ENCODE data around the gene NBPF1.
A peak's percentile ranks its signal among the peaks of the same experiment; 100 is the strongest.
"Not testable (repeated sequence)": the region's sequence is repeated elsewhere in the genome, so short reads cannot be mapped to it uniquely, and the experiment has no call there.

Gene NBPF1

DNA sequence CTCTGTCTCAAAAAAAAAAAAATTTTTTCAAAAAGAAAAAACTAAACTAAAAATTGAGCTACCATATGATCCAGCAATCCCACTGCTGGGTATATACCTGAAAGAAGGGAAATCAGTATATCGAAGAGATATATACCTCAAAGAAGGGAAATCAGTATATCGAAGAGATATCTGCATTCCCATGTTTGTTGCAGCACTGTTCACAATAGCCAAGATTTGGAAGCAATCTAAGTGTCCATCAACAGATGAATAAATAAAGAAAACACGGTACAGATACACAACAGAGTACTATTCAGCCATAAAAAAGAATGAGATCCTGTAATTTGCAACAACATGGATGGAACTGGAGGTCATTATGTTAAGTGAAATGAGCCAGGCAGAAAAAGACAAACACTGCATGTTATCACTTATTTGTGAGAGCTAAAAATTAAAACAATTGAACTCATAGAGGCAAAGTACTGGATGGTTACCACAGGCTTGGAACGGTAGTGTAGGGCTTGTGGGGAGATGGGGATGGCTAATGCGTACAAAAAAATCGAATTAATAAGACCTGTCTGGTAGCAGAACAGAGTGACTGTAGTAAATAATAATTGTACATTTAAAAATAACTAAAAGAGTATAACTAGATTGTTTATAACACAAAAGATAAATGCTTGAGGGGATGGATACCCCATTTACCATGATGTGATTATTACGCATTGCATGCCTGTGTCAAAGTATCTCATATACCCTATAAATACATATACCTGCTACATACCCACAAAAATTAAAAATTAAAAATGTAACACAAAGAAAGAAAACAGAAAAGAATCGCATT lies 28.0 kb upstream of the NBPF1 start:
- DNase-seq = peak; percentile 15

DNA sequence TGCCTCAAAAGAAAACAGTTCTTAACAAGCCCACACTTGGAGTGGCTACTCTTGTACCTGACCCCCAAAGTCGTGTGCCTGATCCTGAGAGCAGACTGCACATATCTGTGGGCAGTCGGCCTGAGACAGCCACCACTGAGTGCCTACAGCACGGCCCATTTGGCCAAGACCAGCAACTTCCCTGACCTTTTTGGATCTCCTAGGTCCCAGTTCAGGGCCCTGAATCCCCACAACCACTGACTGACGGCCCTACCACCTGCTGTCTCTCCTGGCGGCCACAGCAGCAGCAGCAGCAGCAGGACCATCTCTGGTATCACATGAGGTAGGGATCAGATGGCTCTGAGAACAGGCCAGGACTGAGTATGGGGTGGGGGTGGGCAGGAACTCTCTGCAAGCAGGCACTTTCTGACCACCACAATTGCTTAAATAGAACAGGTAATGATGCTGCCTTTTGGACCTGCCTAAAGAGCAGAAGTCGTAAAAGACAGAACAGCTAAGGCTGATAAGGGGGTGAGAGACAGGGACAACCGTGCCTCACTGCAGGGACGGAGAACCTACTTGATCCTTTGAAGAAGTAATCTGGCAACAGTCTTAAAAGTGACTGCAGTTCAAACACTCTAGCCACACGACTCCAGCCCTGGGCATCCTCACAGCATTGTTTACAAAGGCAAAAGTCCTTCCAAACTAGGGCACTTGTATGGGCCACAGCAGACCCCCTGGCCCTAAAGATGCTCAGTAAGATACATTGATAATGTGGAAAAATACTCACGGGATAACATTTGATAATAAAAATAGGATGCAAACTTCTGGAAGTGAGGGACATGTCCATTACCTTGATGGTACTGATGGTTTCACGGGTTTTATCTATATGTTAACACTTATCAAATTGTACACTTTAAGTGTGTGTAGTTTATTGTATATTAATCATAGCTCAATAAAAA lies 26.0 kb upstream of the NBPF1 start:
- peak; percentile 76 for DNase-seq

DNA sequence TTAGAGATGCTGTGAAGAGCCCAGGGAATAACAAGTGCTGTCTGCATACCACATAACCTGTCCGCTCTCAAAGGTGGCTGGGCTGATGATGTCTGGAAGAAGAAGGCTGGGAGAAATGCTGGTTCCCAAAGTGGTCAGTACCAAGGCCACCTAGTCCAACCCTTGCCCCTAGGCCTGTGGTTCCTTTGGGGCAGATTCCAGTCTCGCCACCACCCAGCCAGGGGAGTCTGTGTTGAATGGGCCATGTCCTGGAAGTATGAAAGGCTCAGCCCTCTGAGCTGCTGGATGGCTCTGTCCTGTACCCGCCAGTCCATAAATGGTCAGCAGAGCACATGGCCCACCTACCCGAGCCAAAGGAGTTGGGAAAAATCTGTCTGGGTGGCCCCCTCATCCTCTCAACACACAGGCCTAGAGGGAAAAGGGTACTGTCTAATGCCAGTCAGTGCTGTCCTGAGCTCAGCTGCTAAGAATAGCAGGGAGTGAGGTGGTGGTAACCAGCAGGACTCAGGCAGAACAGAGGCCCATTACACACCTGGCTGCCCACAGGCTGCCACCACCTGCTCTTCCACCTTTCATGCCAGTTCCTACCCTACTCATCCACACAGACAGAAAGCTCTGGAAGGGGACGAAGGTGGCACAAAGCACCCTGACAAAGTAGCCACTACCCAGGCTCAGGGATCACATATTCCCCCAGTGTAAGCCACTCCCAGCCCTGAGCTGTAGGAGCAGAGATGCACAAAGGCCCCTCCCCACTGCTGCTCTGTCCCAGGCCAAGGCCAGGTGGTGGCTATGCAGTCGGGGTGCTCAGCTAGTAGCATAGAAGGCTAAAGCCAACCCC lies 24.8 kb upstream of the NBPF1 start:
- peak; percentile 59 for DNase-seq

DNA sequence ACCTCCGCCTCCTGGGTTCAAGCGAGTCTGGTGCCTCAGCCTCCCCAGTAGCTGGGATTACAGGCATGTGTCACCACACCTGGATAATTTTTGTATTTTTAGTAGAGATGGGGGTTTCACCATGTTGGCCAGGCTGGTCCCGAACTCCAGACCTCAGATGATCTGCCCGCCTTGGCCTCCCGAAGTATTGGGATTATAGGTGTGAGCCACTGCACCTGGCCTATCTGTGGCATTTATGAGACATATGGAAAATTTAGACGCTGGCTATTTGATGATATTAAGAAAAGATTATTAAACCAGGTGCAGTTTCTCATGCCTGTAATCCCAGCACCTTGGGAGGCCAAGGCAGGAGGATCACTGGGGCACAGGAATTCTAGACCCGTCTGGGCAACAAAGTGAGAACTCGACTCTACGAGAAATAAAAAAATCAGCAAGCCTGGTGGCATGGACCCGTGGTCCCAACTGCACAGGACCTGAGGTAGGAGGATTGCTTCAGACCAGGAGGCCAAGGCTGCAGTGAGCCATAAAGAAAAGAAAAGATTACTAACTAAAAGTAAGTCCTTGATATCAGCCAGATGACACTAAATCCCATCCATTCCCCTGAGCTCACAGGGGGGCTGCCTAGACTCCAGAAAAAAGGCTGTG lies 23.3 kb upstream of the NBPF1 start:
- DNase-seq = peak; percentile 59

DNA sequence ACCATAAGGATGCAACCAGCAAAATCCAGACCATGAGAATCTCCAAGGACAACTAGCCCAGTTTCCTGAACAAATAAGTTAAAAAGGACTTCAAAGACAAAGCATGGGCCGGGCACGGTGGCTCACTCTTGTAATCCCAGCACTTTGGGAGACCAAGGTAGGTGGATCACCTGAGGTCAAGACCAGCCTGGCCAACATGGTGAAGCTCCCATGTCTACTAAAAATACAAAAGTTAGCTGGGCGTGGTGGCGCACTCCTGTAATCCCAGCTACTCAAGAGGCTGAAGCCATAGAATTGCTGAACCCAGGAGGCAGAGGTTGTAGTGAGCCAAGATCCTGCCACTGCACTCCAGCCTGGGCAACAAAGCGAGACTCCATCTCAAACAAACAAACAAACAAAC lies 22.6 kb upstream of the NBPF1 start:
- peak; percentile 54 for DNase-seq

DNA sequence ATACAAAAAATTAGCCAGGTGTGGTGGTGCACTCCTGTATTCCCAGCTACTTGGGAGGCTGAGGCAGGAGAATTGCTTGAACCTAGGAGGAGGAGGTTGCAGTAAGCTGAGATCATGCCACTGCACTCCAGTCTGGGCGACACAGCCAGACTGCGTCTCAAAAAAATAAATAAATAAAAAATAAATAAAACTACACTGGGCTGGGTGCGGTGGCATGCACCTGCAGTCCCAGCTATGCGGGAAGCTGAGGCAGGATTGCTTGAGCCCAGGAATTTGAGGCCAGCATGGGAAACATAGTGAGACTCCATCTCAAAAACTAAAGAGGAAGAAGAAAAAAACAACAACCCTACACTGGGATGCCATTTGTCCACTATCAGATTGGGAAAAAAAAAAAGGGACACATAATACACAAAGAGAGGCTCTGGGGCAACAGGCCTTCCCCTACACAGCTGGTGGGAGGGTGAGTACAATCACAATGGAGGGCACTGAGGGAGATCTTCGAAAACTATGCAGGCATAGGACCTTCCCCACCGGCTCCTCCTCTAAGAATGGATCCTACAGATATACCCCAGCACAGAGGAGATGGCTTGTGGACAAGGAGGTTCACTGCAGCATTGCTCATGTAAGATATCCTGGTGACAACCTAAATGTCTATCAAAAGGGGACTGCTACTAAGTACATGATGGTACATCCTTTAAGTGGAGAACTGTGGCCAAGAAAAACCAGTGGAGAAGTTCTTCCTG lies 20.3 kb upstream of the NBPF1 start:
- DNase-seq = peak; percentile 51

DNA sequence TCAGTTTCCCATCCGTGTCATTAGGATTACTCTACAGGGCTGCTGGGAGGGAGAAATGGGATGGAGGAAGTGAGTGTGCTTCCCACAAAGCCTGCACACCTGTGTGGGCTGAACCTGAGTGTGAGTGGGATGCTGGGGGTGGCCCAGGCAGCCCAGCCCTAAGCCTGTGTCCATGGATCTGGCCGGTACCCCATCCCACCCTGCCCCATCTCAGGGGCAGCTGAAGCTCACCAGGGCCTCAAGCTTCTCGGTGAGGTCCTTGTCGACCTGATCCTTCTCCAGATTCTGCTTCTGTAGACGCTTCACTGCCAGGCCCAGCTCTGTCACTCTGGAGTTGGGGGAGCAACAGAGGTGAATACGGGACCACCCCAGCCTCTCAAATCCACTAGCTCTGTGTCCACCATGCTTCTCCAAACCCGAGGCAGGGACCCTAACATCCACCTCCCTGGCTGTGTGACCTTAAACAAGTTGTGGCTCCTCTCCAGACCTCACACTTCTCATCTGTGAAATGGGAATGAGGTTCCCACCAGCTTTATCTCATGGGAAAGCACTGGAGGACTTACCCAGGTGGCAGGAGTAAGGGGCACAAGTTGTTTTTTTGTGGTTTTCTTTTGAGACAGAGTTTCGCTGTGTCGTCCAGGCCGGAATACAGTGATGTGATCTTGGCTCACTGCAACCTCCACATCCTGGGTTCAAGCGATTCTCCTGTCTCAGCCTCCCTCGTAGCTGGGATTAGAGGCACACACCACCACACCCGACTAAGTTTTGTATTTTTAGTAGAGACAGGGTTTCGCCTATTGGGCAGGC lies 18.9 kb upstream of the NBPF1 start:
- peak; percentile 62 for DNase-seq

DNA sequence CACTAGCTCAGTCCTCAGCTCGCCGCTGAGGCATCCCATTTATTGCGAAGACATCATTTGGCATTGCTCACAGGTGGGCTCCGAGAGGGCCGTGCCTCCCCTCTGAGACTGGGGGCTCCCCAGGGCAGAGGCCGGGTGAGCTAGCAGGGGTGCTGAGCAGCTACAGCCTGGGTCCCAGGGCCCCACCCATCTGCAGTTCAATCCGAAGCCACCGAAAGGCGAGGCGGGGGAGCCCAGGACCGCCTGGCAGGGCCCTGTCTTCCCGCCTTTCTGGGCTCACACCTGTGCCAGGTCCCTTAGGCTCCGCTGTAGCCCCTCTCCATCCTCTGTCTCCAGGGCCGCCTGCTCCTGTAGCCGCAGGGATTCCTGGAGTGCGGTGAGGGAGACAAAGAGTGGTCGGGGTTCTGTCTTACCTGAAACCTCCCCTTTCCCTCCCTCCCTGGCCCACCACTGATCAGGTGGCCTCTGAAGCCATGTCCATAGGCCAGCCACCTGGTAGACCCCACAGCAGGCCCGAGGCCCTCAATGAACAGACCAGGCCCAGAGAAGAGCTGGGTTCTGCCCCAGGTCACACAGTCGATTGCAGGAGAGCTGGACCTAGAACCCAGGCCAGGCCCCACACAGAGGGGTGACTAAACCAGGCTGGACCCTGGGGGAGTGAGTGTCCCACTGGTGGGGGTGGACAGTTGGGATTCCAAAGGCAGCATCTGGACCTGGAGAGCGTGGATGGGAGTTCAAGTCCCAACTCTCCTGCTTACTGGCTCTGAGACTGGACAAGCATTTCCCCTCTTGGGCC lies 18.1 kb upstream of the NBPF1 start:
- peak; percentile 71 for DNase-seq

DNA sequence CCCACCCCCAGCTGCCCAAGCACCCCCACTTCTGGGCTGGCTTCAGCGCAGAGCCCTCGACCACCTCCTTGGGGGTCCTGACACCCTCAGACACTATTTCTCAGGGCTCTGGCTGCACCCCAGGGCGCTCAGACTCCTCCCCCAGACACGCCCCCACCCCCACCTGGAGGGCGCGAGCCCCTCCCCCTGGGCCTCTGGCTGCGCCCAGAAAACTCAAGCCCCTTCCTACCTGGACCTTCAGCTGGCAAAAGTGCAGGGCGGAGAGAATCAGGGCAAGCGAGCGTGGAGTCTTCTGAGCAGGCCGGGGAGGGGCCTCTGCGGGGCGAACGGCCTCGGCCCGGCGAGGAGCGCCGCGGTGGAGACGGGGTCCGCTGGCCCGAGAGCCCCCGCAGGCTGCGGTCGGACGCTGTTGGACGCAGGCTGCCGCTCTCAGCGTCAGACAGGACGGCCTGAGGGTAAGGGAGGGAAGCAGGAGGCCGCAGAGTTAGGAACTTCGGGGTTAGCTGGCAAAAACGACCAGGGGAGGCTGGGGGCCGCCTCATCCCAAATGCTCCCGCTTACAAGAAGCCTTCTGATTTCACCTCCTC lies 17.4 kb upstream of the NBPF1 start:
- DNase-seq = peak; percentile 67

DNA sequence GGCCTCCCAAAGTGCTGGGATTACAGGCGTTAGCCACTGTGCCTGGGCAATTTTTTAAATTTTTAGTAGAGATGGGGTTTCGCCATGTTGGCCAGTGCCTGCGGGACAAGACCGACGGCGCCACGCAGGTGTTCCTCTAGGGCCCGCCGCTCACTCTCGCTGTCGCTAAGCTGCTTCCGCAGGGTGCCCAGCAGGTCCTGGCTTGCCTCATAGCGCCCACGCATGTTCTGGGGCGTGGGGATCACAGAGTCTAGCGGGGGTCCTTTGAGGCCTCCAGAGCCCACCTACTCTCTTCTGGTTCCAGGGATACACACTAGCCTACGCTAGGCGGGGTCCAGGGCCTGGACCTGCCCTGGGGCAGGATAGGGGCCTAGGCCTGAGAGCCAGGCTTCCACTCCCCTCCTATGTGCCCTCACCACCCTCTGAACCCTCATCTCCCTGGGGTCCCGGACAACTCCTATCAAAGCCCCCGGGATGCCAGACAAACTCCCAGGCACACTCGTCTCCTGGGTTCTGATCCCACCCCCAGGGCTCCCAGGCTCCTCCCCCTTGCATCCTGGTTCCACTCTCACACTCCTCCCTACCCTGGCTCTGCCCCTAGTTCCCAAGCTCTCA lies 16.7 kb upstream of the NBPF1 start:
- DNase-seq = peak; percentile 64

DNA sequence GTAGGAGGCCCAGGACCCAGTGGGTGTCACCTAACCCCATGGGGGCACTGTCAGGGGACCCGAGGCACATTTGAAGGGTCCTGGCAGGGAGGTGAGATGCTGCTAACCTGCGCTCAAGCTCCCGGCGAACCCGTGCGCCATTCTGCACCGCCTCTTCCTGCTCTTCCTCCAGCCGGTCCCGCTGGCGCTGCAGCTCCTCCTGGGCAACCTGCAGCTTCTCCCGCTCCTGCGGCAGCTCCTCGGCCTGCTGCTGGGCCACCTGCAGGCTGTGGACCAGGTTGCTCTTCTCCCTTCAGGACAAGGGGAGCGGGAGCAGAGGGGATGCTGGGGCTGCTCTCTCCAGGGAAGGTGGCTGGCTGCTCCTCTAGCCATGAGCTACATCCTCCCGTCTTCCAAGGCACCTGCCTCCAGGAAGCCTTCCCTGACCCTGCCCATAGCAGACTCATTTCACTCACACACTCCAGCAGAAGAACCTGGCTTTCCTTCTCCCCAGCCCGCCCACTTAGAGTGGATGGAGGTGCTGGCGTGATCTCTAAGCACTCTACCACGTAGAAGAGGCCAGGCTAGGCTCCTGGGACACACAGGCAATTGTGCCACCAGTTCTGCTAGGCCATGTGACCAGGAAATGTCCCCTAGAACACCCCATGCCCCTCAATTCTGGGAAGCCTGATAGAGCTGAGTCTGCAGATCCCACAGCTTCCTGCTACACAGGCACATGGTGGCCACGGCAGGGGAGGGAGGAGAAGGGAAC lies 15.2 kb upstream of the NBPF1 start:
- DNase-seq = peak; percentile 77

DNA sequence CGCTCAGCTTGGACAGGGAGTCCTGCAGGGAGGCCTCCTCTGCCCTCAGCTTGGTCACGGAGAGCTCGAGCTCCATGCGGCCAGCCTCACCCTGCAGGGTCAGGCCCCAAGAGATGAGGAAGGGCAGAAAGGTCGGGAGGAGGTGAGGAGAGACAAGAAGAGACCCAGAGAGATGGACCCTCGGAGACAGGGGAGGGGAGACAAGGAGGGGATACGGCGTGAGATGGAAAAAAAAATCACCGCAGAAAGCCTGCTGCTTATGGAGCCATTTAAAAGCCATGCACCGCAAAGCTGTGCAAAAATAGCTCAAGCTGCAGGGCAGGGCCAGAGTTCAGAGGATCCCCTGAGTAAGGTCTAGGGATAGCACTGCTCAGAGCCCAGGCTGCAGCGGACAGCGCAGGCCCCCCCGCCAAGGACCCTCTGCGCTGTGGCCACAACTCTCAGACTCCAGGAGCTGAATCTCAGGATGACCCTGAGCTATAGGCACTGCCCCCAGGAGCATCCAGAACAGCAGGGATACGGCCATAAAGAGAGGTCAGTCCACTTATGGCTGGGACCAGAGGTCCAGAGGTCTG lies 13.1 kb upstream of the NBPF1 start:
- DNase-seq = not testable (repeated sequence)

DNA sequence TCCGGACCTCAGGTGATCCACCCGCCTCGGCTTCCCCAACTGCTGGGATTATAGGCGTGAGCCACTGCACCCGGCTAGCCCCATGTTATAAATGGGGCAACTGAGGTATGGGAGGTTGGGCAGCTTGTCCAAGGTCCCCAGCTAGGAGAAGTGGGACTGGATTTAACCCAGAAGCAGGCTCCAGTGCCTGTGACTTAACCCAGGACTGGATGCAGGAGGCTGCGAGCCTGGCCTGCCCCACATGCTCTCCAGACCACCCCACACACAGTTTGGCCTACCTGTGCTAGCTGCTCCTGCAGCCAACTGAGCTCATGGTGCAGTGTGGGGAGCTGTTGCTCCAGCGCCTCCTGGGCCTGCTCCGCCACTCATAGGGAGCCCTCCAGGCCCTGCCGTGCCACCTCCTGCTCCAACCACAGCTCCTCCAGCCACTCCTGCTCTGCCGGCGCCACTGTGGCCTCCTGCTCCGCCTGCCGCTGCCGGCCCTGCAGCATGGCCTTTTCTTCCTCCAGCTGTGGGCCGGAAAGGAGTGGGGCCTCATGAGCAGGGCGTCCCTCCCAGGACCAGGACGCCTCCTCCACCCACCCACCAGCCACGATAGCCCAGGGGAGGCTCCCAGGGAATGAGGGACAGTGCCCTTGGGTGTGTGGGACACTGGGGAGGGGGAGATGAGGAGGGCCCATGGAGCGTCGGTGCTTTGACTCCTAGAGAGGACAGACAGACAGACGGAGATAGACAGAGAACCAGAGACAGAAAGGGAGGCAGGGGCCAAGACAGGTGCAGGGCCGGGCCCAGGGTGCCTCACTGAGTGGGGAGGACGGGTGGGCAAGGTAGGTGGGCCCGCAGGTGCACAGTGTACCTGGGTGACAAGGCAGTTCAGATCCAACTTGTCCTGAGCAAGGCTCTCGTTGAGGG lies 12.4 kb upstream of the NBPF1 start:
- DNase-seq = peak; percentile 77

DNA sequence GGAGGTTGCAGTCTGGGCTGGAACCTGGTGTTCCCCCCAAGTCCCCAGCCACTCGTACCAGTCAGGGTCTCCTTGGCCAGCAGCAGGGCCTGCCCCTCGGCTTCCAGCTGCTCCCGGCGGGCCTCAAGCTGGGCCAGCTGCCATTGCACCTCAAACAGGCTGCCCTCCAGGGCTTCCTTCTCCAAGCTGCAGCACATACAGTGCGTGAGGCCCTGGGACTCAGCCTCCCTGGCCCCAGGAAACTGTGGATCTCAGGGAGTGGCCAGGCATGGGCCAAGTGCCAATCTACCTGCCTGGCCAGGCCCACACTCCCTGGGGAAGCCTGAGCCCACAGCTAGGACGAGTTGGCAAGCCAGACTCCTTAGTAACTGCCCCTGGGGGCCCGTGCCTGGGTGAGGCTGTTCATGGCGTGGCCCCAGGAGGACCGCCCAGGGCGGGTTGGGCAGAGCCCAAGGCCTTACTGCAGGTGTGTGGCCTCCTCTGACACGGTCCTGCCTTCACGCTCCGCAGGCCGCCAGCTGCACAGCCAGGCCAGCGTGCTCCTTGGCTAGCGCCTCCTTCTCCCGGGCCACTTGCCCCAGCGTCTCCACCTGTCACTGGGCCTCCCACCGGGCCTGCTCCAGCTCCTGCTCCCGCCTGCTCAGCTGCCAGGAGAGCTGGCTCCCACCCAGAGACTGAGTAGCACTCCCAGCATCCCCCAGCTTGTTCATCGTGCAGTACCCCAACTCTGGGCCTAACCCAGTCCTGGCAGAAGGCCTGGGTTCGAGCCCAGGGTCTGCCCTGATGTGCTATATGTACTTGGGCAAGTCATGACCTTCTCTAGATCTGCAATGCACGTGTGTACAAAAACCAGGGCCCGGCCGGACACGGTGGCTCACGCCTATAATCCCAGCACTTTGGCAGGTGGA lies 10.7 kb upstream of the NBPF1 start:
- DNase-seq = peak; percentile 72

DNA sequence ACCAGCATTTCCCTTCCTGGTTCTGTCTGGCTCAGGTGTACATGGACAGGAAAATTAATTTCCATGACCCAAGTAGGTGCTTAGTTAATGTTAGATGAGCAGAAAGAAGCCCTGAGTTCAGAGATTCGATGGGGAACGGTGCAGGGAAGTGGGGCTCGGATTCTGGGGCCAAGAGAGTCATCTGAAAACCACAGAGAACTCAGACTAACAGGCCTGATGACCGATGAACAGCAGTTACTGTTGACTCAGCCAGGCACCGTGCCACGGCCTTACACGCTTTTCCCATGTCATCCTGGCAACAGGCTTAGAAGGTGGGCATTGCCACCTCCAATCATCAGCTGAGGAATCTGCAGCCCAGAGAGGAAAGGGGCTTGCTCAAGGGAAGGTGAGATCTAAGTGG lies 10.0 kb upstream of the NBPF1 start:
- DNase-seq = peak; percentile 62
